Measurements from ENCODE around the gene TAF1C. TPM values are rescaled to one million over a fixed set of nuclear protein-coding genes. Genes with fewer than 3 reads are reported as not detected.
"Not testable (repeated sequence)": the region's sequence is repeated elsewhere in the genome, so short reads cannot be mapped to it uniquely, and the experiment has no call there.

Gene TAF1C
- total RNA-seq, 1 experiment from 2014 or later: 37.7 TPM

GRCh38 chr16:84207879-84208278, 21.0 kb upstream of the TAF1C start:
- DNase-seq (ENCODE audit: low spot score): no peak

GRCh38 chr16:84207251-84207650, 20.4 kb upstream of the TAF1C start:
- no peak for DNase-seq (ENCODE audit: low spot score)

- DNase-seq (ENCODE audit: low spot score): no peak
Observed at GRCh38 chr16:84205976-84206691, 19.3 kb upstream of the TAF1C start.

GRCh38 chr16:84205123-84205522, 18.3 kb upstream of the TAF1C start:
- not testable (repeated sequence) for DNase-seq (ENCODE audit: low spot score)

GRCh38 chr16:84204551-84204950, 17.7 kb upstream of the TAF1C start:
- DNase-seq (ENCODE audit: low spot score): not testable (repeated sequence)

- DNase-seq (ENCODE audit: low spot score): no peak
Observed at GRCh38 chr16:84199861-84200260, 13.0 kb upstream of the TAF1C start.

- no peak for DNase-seq (ENCODE audit: low spot score)
Observed at GRCh38 chr16:84199097-84199496, 12.2 kb upstream of the TAF1C start.

GRCh38 chr16:84198401-84198800, 11.5 kb upstream of the TAF1C start:
- peak; percentile 87 for DNase-seq (ENCODE audit: low spot score)

GRCh38 chr16:84197466-84198128, 10.7 kb upstream of the TAF1C start:
- no peak for DNase-seq (ENCODE audit: low spot score)

- no peak for DNase-seq (ENCODE audit: low spot score)
Observed at GRCh38 chr16:84196727-84197394, 10.0 kb upstream of the TAF1C start.

GRCh38 chr16:84196101-84196500, 9.2 kb upstream of the TAF1C start:
- DNase-seq (ENCODE audit: low spot score): no peak

GRCh38 chr16:84195201-84196093, 8.6 kb upstream of the TAF1C start:
- DNase-seq (ENCODE audit: low spot score): no peak

- no peak for DNase-seq (ENCODE audit: low spot score)
Observed at GRCh38 chr16:84194470-84195200, 7.8 kb upstream of the TAF1C start.

GRCh38 chr16:84194018-84194417, 7.2 kb upstream of the TAF1C start:
- no peak for DNase-seq (ENCODE audit: low spot score)

- no peak for DNase-seq (ENCODE audit: low spot score)
Observed at GRCh38 chr16:84193480-84193879, 6.6 kb upstream of the TAF1C start.

GRCh38 chr16:84191466-84191865, 4.6 kb upstream of the TAF1C start:
- DNase-seq (ENCODE audit: low spot score): no peak

- no peak for DNase-seq (ENCODE audit: low spot score)
Observed at GRCh38 chr16:84190731-84191388, 4.0 kb upstream of the TAF1C start, which contains the start of gene ADAD2. TSS of gene ADAD2 (plus strand) at chr16:84191157. CDS start at chr16:84191231, 74 bp downstream.

- DNase-seq (ENCODE audit: low spot score): no peak
Observed at GRCh38 chr16:84184775-84185174, 2.1 kb downstream of the TAF1C start.

- DNase-seq (ENCODE audit: low spot score): no peak
Observed at GRCh38 chr16:84183911-84184591, 2.8 kb downstream of the TAF1C start.

- DNase-seq (ENCODE audit: low spot score): no peak
Observed at GRCh38 chr16:84183572-84183875, 3.3 kb downstream of the TAF1C start.
